HG02763 (cell line): ENCODE measurements around the gene POLR2M.

Experiments
- ATAC-seq: cut with Tn5 transposase; IDR thresholded peaks from one replicate; pipeline ENCODE4 v1.9.1; 2021; ENCODE audit warnings: mild to moderate bottlenecking, moderate library complexity; ENCODE audit not compliant: unreplicated experiment

POLR2M gene

DNA sequence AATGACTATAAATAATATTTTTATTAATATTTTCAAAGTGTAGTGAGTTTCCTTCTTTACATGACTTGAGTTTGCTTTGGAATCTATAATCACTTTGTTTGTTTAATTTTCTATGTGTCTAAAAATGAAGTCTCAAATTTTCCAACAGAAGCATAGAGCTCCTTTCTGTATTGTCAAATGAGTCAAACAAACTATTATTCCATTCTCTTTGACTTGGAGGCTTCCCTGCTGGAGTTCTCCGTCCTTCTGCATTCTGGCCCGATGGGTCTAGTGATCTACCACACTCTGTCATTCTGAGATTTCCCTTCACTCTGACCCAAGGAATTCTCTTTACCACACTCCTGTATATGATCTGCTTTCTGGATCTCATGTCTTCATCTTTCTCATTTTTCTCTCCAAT, 30.1 kb downstream of the POLR2M start:
- no peak for ATAC-seq

DNA sequence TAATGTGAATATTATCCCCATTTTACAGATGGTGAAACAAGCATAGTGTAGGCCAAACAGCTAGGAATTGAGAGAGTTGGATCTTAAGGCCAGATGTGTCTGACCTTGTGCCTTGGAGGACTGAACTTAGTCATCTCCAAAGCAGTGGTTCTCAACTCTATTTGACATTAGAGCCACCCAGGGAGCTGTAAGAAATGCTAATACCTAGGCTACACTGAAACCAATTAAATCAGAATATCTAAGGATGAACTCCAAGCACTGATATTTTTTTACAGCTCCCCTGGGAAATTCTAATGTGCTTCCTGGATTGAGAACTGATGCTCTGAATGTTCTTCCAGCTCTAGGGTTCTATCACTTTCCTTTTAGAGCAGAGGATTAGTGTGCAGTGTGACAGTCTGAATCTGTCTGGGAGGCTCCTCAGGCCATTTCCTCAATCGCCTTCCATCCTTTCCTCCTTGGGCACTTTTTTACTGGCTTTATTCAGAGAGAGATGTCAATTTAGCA, 32.3 kb downstream of the POLR2M start:
- ATAC-seq: no peak

DNA sequence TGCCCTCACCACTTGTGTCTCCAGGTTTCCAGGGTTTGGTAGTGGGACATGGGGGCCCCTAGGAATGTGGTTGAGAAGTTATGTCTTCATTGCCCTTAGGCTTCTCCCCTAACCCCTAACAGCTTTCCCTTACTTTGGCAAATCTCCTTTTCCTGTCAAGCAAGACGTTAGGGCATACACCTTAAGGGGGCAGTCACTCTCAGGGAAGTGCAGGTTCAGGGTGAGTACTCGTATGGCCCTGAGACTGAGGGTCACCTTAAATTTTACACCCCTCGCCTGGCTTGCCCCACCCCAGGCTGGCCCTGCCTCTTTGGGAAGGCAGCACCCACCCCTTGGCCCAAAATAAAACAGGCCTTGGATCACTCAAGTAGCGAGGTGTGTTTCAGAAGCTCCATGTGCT, 33.5 kb downstream of the POLR2M start:
- no peak for ATAC-seq

DNA sequence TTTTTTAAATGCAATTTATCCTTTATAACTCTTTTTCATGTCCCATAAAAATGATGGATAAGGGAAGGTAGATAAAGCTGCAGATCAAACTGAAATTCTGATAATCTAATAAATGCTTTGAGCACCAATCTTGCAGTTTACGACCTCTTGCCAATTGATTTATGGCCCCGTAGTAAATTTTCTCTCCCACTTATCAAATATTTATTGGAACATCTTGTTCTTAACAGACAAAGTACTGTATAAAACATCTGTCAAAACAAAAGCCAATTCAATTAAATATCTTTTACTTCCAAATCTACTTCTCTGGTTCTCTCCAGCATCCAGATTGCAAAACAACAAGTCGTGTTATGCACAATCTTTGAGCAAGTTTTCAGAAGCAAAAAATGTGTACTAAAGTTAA, 34.6 kb downstream of the POLR2M start:
- no peak for ATAC-seq

DNA sequence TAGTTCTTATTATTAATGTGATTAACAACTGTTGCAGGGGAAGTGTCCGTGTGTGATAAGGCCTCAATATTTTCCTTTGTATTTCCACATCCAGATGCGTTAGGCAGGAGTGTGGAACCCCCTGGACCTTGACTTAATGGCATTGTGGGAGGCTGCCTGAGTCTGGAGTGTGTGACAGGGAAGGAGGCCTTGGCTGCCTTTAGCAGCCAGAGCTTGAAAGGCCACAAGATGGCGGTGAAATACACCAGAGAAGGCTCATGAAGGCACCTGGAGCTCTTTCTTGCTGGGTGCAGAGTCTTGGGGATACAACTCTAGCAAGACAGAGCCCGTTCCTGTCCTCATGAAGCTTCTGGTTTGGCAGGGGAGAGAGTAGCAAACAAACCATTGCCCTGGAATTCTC, 36.9 kb downstream of the POLR2M start:
- ATAC-seq: no peak

DNA sequence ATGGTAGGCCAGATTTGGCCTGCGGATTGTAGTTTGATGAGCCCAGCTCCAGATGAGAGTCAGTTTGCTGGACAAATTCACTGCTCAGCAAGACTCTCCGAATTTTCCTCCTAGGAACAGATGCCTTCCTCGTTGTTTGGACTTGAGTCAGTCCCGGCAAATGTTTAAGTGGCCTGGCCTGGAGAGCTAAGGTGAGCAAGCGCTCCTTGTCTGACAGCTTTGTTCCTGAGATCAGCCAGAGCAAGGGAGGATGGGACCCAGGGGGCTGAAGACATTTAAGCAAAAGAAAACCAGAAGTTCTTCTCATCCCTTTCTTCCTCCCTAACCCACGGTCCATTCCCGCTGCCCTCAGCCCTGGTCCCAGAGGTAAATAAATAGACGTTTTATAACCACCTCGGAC, 40.3 kb downstream of the POLR2M start:
- ATAC-seq: no peak

DNA sequence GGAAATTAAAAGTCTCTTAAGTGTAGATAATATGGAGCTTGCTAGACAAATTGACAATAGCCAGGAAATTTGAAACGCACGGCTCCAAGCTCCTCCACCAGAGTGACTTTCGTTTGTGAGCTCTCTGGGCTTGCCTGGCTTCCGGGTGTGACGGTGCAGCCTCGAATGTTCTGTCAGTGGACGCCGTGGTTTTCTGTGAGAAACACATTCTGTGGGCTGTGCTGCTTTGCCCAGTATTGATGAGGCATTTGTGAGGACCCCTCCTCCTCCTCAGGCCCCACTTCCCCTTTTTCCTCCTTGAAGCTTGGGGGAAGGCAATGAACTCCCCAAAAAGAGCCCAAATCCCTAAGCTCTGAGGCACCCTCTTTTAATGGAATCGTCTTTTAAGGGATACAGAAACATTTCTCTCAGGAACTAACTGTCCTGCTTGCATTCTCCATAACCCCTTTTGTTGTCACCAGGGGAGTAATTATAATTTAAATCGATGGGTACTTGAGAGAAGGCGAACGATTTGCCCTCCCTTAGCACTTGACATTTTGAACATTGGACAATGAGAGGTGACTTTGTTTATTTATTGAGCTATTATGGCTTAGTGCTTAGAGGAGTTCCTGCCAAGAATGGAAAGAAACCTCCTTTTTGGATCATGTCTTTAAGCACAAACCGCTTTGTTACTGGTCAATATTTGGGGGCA, 40.8 kb downstream of the POLR2M start:
- ATAC-seq: no peak

DNA sequence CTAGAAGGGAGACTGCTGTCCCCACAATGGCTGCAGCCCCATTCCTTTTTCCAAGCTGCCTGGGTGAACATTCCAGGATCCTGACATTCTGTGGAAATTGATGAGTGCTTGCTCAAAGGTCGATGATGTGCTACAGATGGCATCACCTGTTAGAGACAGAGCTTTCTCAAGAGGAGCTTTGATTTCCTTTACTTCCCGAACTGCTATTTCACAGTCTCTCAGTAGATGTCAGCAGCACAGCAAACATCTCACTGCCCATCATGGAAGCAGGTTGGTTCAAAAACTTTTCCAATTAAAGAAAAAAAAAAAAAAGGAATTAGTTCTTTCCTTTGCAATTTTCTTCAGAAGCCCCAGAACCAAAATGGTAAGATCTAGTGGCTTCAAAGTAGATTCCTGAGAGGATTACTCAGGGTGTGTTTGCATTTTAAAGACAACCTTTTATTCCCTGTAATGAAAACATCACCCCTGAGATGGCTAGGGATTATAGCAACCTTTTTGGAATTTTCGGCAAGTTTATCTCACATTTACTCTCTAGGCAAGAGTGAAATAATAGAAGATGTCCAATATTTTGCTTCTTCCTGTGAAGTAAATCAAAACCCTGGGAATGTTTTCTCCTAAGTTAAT, 44.8 kb downstream of the POLR2M start:
- ATAC-seq: no peak

DNA sequence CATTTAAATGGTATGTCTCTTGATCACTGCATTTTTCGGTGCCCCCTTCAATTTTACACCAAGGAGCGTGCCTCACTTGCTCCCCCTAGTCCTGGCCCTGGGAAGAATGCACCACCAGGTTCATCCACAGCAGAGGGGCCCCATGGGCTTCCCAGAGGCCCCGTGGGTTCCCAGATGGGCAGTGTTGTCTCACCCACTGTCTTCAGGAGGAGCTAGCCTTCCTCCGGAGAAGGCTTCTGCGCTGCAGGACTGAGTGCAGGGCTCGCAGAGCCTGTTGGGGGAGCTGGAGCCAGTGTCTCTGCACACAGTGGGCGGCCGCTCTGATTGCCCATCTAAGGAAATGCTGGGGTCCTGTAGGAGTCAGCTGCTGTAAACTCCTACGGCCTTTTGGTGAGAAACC, 45.9 kb downstream of the POLR2M start:
- no peak for ATAC-seq

DNA sequence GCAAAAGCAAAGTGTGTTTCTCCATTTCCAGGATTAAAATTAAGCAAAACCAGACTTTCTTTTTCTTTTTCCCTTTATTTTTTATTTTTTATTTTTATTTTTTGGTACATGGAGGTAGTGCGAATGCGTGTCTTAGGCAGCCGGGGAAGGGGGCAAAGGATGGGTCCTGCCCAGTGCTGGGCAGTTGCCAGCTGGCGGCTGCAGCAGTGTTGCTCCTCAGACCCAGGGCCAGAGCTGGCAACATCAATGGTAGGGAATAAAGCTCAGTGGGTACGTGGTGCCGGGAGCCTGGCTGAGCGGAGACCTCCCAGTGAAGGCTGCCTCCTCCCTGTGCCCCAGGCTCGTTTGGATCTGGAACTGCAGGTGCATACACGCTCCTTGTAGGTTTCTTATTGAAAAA, 46.3 kb downstream of the POLR2M start:
- no peak for ATAC-seq

DNA sequence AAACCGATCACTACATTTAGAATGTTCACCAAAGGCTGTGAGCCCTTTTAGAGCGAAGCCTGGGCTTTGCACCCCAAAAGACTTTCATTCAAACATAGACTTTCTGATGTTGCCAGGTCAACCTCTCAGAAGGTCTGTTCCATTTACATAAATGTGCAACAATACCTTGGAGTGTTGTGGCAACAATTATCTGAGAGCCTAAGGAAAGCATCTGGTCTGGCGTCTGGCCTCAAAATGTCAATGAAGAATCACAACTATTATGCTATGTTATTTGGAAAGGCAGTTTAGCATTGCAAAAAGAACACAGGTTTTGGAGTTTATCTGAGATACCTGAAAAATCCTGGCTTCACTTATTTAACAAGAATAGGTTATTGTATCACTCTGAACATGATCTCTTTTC, 50.0 kb downstream of the POLR2M start:
- ATAC-seq: no peak

DNA sequence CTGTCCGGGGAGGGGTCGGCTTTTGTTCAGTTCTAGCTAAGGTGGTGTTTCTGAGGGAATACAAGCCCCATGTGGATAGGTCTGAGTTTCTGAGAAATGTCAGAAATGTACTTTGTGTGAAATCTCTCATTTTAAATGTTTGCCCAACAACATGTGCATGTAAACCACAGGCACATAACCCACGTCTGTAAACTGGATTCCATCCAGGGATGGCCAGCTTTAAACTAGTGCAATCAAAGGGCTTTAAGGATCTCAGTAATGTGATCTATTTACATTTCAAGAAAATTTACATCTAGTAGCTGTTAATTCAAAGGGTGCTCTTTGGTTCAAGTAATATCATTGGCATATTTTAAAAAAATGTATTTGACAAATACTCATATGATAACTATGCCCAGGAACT, 52.0 kb downstream of the POLR2M start:
- no peak for ATAC-seq

DNA sequence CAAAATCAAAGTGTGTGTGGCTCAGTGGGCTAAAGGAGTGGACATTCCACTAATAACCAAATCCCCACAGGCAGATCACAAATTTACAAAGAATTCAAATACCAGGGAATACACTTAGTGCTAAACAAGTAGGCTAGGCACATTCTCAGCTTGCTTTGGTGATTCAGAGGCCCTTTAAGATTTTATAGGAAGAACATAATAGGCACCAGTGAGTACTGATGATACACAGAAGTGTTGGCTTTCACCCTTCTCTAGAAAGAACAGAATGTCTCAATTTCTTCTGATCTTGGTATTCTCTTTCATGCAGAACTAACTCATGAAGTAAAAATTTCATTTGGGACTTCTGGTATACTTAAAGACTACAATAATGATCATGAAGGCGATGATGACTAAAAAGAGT, 55.0 kb downstream of the POLR2M start:
- no peak for ATAC-seq

DNA sequence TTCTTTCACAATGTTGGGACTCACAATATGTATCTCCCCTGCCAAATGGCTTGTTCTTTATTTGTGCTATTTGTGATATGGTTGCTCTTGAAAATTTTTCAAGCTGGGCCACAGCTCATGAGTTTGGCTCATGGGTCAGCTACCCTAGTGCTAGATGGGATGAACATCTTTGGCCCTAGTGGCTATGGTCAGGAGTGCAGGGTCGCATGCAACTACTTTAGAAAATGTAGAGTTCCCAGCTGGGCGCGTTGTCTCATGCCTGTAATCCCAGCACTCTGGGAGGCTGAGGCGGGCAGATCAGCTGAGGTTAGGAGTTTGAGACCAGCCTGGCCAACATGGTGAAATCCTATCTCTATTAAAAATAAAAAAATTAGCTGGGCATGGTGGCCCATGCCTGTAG, 55.8 kb downstream of the POLR2M start:
- no peak for ATAC-seq

DNA sequence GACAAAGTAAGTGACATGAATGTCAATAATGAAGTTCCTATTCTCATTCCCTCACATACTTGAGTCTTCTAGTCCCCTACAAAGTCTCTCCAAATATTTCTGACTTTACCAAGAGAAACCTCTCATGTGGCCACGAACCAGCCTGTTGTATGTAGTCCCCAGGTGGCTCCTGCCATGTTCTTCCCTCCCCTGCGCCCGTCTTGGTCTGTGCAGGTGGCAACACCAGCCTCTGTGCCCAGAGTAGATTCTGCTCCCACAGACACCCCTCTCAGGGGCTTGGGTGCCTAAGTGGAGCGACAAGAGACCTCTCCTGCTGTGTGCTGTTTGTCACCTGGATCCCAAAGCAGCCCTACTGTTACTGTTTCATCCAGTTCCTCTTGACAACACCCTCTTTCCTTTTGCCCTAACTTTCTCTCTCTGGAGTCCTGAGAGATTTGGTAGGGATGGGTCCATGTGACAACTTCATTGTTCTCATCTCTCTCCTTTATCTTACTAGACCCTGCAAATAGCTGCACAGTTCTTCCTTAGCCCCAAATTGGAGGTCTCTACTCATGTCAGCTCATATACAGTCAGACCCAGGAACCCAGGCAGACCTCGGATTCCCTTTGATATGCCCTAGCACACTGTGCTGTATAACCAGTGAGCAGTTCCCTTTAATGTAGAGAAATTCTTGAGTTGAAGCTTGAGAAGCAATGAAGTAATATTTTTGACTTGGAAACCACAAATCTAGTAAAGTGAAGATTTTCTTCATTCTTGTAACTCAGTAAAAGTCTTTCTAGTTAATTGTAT, 56.9 kb downstream of the POLR2M start:
- ATAC-seq: no peak
